GM19025 (cell line): ENCODE data around the gene FGF22.

ENCODE experiments used
- ATAC-seq: cut with Tn5 transposase; IDR thresholded peaks from one replicate; pipeline ENCODE4 v1.9.1; 2021; ENCODE audit warnings: mild to moderate bottlenecking, low read depth, moderate library complexity; ENCODE audit not compliant: unreplicated experiment

Gene FGF22

DNA sequence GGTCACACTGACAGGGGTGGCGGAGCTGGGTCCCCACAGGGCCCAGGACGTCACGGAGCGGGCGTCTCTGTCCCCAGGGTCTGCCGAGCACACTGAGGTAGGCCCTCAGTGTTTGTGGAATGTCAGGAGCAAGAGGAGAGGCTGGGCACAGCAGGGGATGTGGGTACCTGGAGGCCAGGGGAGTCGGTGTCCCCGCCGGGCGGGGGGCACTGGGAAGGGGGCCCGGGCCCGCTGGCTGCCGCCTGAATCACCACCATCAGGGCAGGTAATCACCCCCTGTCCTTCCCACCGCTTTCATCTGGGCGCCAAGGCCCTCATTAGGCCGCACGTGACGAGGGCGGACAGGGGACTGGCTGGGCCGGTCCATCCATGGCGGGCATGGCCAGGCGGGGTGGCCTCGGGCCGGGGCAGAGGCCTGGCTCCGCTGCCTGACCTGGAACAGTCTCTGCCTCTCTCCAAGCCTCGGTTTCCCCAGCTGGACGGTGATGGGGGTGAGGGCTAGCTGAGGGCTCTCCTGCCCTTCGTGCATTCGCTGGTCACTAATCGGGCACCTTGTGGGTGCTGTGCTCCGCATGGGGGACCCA lies 1.0 kb downstream of the FGF22 start:
- no peak for ATAC-seq

DNA sequence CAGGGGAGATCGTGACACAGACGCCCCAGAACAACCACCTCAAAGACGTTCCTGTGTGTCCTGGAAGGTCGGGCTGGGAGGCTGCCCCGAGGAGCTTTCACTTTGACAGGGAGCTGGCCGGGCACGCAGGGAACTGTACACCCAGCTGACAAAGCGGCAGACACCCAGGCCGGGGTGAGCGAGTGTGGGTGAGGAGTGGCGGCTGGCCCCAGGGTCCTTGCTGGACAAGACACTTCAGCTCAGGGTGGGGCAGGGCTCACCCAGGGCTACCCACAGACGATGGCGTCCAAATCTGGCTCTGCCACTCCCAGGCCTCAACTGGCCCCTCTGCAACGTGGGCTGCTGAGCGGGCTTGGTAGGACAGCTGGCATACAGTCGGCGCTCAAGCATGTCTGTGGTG lies 2.0 kb downstream of the FGF22 start:
- no peak for ATAC-seq

DNA sequence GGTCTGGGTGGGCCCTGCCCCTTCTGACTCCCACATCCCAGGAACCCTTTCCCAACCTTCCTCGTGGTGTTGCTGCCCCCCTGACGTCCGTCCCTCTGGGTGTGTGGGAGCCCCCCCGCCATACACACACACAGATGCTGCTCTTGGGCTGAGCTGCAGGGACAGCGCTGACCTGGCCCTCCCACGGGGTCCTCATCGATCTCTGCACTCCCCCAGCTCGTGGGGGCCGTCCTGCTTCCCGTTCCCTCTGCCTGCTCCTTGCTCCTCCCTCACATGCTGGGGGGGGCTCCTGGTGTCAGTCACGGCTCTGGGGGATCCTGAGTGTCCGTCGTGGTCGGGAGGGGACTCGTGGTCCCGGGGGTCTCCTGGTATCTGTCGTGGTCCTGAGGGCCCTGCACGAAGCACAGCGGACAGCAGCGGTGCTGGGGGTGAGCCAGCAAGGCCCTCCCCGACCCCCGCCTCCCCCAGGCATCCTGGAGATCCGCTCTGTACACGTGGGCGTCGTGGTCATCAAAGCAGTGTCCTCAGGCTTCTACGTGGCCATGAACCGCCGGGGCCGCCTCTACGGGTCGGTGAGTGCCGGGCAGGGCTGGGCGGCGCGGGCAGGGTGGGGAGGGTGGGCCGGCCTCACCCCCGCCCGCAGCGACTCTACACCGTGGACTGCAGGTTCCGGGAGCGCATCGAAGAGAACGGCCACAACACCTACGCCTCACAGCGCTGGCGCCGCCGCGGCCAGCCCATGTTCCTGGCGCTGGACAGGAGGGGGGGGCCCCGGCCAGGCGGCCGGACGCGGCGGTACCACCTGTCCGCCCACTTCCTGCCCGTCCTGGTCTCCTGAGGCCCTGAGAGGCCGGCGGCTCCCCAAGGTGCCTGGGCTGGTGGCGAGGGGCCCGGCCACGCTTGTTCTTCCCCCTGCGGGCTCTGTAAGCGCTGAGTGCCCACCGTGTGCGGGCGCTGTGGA lies 3.4 kb downstream of the FGF22 start:
- no peak for ATAC-seq

DNA sequence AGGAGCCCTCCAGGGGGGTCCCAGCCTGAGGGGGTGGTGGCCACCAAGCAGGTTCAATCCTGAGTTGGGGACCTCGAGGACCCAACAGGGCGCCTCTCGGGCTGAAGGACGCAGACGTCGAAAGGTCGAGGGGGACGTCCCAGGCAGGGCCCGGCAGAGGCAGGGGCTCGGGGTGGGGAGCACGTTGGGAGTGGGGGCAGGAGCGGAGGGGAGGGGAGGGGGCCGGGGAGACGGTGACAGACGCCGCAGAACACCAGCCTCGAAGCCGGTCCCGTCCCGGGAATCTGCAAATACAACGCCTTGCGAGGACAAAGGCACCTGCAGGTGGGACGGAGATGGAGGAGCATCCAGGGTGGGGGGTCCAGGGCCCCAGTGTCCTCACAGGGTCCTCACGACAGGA lies 4.1 kb downstream of the FGF22 start:
- no peak for ATAC-seq

DNA sequence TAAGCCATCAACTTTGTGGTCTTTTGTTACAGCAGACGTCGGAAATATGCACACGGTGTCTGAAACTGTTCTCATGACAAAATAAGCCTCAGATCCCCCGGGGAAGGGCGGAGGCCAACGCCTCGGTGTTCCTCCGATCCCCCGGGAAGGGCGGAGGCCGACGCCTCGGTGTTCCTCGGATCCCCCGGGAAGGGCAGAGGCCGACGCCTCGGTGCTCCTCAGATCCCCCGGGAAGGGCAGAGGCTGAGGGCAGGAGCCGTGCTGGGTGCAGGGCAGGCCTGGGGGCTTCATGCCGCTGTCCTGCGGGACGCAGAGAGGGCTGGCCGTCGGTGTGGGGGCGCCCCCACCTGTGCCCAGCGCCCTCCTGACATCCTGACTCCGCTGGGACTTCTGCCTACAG lies 4.7 kb downstream of the FGF22 start:
- no peak for ATAC-seq

DNA sequence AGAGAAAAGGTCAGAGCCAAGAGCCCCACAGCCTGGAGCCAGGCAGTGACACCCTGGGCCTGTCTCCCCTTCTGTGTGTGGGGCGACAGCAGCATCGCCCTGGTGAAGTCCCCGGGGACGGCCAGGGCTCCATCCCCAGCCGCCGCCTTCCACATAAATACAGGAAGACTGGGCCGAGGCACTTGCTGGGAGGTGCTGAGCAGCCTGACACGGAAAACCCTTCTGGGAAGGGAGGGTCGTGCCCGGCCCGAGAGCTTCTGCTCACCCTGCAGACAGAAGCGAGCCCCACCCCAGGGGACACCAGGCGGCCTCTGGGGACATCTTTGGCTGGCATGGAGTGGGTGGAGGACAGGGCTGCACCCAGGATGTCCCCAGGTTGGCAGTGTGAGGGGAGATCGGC lies 5.1 kb downstream of the FGF22 start:
- ATAC-seq: no peak

DNA sequence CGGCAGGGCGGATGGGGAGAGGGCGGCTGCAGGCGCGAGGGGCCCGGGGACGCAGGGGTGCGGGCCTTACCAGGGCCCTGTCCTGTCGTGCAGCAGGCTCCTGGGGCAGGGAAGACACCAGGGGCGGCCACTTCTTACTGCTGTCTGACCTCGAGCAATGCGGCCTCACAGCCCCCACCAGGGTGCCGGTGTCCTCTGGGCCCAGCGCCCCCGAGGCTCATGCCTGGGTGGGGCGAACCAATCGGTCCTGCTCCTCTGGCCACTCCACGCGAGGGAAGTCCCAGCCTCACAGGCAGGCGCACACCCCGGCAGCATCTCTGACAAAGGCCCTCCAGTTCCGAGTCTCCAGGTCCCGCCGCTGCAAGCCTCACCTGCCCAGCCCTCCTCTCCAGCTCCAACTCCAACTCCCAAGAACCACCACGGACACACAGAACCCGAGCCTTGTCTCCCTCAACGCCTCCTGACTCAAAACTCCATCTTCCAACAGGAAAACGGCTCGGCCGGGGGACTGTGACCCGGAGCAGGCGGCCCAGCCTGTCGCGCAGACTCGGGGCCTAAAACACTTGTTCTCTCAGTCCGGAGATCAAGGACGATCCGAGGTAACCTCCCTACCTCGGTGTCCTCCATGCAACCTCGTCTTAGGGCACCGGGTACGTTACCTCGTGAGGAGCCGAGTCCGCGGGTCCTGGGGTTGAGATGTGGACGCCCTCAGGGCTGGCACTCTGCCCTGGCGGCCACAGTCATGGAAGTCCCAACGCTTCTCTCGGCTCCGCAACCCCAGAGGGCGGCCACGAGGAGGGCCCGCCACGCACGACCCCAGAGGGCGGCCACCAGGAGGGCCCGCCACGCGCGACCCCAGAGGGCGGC lies 6.5 kb downstream of the FGF22 start:
- no peak for ATAC-seq

DNA sequence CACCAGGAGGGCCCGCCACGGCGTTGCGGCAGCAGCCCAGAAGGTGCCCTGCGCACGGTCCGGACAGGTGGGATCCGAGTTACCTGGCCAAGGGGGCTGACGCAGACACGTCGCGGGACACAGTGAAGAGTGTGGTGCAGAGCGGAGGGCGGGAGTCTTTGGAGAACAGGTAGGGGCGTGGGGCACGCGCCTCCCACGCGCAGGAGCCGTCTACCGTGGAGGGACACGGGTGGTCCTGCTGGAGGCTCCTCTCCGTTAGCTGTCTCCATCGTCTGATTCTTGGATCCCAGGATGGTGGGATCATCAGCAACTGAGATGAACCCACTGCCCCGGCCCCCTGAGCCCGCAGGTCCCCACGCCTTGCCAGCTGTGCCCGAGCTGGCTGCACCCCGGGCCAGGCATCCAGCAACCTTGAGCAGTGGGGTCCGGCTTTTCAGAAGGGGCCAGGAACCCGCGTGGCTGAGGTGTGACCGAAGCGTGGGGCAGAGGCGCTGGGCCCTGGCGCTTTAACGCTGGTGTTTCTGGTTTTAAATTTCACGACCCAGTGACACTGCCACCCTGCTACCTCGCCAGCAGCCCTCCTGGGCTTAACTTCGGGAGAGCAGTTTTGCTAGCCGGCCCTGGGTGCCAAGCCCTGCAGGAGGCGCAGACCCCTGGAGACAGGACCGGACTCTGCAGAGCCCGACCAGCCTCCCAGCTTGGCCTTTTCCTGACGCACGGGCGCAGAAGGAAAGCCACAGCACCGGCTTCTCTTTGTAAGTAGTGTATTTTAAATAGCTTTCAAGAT lies 7.3 kb downstream of the FGF22 start:
- no peak for ATAC-seq

DNA sequence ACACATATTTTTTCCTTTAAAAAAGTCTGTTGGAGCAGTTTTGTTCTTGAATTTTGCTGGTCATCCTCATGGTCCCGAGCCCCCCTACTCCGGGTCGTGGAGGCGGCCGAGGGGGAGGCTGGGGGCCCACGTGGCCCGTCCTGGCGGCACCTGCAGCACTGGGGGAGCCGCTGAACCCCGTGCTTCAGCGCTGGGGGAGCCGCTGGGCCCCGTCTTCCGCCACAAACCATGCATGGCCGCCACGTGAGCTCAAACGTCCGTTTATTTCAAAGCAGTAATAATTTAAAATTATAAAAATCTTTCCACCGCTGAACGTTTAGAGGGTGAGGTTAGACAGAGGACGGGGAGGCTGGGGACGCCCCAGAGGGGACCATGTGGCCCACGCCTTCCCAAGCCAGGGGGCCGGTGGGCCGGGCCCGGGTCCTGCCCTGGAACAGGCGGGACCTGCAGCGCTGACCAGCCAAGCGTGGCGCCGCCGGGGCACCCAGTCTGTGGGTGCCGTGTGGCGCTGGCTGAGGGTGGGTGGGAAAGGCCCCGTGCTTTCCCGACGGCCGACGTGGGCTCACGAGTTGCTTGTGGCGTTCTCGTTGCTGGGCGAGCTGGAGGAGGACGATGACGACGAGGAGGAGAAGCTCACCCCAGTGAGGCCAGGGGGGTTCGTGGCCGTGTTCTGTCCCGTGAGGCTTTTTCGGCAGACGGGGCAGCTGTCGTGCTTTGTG lies 8.0 kb downstream of the FGF22 start:
- ATAC-seq: no peak

DNA sequence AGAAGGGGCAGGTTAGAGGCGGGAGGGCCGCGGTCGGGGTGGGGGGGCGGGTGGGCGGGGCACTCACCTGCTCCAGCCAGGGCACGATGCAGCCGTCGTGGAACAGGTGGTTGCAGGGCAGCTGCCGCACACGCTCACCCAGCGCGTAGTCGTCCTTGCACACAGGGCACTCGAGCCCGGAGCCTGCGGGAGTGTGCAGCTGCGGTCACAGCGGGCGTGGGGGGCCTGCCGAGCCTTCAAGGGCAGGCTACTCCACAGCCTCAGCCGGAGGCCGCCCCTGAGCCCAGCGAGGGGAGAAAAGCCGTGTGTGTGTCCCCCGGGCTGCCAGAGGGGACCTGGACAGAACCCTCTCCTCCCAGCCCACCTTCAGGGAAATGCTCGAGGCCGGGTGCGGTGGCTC lies 8.6 kb downstream of the FGF22 start:
- ATAC-seq: no peak

DNA sequence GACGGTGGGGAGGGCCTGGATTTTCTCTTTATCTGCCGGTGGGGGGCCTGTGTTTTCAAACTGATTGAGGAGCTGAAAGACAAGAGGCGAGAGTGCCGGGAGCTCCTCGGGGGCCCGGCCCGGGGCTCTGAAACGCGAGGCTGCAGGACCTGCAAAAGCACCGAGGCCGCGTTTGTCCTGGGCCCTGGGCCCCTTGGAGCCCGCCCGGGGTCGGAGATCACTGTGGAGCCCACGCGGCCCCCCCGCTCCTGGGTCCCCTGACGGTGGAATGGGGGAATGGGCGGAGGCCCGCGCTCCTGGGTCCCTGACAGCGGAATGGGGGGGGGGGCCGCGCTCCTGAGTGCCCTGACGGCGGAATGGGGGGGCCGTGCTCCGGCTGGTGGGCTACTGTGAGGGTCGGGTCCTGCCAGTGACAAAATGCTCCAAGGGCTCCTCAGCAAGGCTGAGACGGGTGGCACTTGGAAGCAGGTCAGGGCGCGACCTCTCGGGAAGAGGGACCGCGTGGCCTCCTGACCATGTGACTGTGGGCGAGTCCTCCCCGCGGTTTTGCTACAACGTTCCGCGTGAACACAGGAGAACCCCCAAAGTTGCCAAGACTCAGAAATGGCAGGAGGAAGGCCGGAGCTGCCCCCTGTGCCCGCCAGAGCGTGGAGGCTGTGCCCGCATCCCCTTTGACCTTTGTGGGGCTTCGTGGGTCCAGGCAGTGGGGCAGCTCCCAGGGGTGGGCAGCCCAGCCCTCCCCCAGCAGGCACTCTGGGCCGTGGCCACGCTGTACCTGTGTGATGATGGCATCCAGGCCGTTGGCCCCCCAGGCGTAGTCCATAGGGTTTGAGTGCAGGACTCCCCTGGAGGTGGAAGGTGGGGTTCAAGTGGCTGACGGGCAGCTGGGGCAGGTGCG lies 9.5 kb downstream of the FGF22 start:
- no peak for ATAC-seq

DNA sequence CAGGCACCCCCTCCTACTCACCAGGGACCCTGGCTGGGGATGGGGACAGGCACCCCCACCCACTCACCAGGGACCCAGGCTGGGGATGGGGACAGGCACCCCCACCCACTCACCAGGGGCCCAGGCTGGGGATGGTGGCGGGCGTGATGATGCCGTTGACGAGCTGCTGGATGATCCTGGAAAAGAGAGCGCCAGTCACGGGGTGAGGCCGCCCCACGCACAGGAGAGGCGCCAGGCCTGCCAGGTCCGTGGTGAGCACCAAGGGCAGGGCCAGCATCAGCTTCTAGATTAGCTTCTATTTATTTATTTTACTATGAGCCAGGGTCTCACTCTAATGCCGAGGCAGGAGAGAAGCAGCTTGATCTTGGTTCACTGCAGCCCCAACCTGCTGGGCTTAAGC lies 10.4 kb downstream of the FGF22 start:
- ATAC-seq: no peak

DNA sequence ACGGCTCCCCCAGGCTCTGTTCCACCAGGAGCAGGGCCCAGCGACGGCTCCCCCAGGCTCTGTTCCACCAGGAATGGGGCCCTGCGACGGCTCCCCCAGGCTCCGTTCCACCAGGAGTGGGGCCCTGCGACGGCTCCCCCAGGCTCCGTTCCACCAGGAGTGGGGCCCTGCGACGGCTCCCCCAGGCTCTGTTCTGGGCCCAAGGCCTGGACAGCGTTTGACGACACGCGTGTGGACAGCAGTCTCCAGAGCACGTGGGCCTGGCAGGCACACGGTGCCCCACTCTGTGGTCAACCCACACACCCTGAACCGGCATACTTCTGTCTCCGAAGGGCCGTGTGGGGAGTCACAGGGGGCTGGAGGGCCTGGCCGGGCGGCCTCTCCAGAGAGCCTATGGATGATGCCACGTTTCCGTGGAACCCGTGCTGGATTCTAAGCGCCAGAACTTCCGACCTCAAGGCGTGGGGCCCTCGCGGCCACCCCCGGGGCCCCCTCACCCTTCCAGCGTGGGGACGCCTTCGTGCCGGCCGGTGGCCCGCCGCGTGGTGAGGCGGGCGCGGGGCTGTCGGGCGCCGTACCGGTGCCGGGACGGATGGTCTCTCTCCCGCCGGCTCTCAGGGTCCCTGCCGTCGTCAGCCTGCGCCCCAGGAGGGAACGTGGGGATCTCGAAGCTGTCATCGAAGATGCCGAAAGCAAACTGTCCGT lies 11.6 kb downstream of the FGF22 start:
- no peak for ATAC-seq

DNA sequence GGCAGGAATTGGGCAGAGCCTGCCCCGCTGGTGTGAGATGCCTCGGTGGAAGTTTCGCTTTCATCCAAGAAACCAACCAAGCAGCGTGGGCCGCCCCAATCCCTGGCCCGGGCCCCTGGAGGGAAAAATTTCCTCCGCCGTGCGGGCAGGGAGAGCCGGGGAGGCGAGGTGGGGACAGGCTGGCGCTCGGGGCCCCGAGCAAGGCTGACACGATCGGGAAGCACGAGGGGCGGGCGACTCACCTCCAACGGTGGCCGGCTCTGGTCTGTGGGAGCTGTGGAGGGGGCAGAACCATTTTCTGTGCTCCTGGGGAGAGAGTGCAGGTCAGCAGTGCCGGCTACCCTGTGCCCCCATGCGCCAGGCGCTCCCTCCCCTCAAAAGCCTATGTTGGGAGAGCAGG lies 12.3 kb downstream of the FGF22 start:
- ATAC-seq: no peak

DNA sequence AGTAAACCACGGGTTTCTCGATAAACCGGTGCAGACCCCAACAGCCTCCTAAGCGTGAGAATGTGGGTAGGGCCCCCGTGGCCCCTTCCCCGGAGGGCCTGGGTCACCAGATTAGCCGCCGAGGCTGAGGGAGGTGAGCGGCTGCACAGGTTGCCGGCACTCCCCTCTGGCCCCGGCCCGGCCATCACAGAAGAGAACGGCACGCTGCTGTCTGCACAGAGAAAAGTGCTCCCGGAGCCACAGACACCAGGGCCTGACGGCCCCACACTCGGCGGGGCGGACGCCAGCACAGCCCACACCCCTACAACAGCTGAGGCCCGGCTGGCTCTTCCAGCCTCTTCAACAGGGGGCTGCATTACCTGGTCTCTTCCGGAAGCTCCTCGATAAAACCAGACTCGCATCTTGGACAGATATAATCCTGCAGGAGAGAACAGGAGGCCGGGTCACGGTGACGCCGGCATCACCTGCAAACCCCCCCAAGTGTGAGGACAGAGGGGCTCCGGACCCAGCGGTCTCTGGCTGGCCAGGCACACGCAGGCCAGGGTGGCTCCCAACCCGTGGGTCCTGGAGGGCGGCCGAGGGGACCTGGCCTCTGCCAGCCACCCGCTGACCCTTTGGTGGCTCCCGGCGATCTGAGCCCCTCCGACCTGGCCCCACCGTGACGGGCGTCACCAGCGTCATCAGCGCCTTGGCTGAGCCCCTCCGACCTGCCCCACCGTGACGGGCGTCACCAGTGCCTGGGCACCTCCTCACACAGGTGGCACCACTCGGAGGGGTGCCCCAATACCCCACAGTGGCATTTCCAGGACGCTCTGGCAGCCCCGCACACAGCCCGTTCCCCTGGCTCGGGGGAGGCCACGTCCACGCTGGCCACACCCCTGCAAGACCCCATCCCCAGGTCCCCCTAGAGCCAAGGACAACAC lies 13.0 kb downstream of the FGF22 start:
- ATAC-seq: no peak

DNA sequence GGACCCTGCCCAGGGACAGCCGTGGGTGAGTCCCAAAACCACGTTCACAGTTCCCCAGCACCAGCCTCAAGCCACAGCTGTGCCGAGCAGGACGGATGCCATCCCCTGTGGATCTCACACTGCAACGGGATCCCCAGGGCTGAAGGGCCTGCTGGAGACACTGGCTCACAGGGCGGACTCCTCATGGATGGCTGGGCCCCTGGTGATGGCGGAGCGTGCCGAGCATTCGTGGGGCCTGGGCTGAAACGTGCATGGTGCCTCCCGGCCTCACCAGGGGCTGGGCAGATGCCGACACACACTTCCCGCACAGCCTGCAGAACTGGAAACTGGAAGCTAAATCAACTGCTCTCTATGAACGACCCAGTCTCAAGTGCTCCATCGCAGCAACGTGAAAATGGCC lies 13.7 kb downstream of the FGF22 start:
- ATAC-seq: no peak

DNA sequence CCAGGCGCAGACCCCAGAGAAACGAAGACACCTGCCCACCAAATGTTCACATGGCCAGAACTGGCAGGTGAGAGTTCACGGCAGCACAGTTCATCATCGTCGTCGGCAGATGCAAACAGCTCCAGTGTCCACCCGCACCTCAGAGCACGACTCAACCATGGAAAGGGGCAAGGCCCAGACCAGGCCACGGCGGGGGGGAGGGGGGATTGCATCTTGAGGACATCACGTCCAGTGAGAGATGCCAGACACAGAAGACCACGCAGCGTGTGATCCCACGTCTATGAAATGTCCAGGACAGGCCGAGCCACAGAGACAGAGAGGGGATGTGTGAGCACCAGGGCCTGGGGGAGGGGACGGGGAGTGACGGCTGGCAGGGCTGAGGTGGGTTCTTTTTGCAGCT lies 16.0 kb downstream of the FGF22 start:
- ATAC-seq: no peak
